Effector CD4-positive, alpha-beta T cell (primary cell): ENCODE measurements around the gene ANKRD18B. TPM values are rescaled to one million over a fixed set of nuclear protein-coding genes. Genes with fewer than 3 reads are reported as not detected.
"Not testable (repeated sequence)": the region's sequence is repeated elsewhere in the genome, so short reads cannot be mapped to it uniquely, and the experiment has no call there.

Experiments
- DNase-seq: peaks from one replicate; pipeline ENCODE4 v3.0.0-alpha.2; 2020
- total RNA-seq: gene quantifications from one replicate; lab custom pipeline; 2026; lab: John Stamatoyannopoulos, UW

Gene ANKRD18B
- not detected for total RNA-seq

DNA sequence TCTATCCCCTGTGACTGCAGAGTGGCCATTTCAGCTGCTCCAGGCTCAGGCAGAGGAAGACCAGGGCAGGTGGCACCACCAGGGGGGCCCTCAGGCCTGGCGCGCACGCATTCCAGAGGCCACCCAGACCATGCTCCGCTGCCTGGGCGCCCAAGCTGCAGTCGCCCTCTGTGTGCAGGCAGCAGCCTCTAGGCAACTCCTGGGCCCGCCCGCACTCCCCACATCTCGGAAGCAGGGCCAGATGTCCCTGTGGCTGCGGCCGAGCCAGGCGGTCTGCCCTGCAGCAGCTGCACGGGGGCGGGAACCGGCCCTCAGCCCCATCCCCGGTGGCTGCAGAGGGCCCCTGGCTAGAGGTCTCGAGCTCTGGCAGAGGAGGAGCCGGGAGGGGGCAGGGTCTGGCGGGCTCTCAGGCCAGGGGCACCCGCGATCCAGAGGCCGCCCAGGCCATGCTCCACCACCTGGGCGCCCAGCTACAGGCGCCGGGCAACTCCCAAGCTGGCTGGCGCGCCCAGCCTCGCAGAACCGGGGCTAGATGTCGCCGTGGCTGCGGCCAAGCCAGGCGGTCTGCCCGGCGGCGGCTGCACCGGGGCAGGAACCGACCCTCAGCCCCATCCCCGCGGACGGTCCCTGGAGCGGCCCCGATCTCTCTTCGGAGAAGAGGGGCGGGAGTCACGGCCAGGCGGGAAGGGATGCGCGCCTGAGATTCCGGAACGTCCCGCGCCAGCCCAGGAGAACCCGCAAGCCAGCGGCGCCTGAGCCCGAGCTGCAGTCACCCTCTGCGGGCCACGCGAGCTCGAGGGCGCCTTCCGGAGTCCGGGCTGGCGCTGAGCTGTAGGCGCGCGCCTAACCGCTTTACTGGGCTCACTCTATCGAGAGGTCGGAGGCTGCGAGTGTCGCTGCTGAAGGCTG, at the start of gene ANKRD18B:
TSS of gene ANKRD18B (plus strand) at position 855 of the 909 bp plus-strand sequence. CDS start 239 bp downstream, outside the sequence.
- DNase-seq: peak; percentile 31

DNA sequence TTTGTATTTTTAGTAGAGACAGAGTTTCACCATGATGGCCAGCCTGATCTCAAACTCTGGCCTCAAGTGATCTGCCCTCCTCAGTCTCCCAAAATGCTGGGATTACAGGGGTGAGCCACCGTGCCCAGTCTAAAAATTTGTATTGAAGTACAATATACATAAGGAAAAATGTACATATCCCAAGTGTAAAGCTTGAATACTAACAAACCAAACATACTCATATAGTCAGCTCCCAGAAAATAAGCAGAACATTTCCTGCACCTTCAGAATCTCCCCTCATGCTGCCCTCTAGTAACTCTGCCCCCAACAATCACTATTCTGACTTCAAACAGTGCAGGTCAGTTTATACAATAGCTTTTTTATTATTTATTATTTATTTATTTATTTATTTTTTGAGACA, 48.7 kb upstream of the ANKRD18B start:
- no peak for DNase-seq

DNA sequence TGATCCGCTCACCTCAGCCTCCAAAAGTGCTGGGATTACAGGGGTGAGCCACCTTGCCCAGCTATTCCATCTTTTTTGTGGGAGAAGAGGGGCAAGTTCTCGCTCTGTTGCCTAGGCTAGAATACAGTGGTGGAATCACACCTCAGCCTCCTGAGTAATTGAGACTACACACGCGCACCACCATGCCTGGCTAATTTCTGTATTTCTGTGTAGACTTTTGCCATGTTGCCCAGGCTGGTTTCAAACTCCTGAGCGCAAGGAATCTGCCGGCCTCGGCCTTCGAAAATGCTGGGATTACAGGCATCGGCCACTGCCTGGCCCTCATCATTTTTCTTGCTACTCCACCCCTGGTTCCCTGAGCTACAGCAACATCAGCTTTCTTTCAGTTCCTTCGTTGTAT, 47.5 kb upstream of the ANKRD18B start:
- DNase-seq: no peak

DNA sequence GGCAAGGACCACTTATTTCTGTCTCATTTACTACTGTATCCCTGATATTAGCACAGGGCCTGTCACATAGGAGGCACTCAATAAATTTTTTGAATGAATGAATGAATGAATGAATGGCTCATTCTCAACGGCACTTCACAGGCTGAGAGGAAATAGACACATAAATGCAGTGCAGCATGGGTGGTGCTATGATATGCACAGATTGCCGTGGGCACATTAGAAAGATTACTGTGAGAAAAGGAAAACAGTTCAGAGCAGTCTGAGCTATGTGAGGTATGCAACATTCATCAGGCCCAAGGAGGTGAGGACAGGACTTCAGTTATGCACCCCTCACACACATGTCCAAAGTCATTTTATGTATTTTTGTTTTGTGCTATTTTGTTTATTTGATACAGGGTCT, 43.9 kb upstream of the ANKRD18B start:
- no peak for DNase-seq

DNA sequence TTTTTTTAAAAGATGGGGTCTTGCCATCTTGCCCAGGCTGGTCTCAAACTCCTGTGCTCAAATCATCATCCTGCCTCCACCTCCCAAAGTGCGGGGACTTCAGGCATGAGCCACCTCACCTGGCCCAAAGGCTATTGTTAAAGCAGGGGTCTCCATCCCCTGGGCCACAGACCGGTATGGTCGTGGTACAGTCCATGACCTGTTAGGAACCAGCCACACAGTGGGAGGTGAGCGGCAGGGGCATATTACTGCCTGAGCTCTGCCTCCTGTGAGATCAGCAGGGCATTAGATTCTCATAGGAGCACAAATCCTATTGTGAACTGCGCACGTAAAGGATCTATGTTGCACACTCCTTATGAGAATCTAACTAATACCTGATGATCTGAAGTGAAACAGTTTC, 43.1 kb upstream of the ANKRD18B start:
- DNase-seq: no peak

DNA sequence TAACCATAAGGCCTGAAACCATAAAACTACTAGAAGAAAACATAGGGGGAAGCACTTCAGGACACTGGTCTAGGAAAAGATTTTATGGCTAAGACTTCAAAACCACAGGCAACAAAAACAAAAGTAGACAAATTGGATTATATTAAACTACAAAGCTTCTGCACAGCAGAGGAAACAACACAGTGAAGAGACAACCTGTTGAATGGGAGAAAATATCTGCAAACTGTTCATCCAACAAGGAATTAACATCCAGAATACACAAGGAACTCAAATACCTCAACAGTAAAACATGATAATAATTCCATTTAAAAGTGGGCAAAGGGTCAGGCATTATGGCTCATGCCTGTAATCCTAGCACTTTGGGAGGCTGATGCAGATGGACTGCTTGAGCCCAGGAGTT, 38.7 kb upstream of the ANKRD18B start:
- not testable (repeated sequence) for DNase-seq

DNA sequence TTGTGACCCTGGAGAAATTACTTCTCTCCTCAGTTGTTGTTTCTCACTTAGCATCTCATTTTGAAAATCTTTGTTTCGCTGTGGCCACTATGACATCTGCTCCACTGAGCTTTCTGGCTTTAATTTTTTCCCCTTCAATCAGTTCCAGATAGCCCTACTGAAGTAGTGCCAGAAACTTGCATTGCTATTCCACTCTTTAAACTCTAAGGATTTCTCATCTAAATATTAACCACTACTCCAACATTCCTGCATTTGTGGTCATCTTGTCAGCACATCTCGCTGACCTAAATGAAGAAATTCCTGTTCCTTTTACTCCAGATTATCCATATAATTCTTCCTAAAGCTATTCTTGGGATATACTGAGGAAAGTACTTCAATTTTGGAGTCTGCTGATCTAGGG, 35.0 kb upstream of the ANKRD18B start:
- DNase-seq: no peak

DNA sequence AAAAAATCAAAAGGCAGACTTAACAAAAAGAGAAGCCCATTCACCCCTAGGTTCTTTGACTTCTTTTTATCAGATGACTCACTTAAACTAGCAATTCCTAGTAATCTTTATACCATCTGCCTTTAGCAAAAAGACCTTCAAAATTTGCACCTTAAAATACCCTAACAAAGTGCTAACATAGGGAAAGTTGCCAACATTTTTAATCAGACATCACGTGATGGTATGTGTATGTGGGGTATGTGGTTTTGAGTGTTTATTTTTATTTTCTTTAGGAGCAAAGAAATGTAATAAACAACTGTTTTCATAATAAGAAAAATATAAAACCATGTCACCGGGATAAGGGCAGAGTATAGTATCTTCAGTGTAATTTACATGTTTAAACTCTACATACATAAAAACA, 30.2 kb upstream of the ANKRD18B start:
- DNase-seq: not testable (repeated sequence)

DNA sequence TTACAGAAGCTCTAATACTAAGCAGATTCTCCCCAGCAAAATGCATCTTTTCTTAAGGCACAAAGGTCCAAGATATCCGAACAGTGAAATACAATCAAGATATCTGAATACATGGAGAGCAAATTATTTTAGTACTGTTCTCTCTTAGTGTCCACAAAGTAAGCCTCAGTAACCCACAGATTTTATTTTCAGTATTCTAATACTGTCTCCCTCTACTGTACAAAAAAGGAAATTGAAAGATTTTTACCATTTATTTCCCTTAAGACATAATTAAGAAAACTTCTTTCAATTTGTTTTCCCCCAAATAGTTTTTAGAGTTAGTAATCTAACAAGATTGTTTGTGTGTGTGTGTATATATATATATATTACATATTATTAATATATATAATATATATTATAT, 25.7 kb upstream of the ANKRD18B start:
- no peak for DNase-seq

DNA sequence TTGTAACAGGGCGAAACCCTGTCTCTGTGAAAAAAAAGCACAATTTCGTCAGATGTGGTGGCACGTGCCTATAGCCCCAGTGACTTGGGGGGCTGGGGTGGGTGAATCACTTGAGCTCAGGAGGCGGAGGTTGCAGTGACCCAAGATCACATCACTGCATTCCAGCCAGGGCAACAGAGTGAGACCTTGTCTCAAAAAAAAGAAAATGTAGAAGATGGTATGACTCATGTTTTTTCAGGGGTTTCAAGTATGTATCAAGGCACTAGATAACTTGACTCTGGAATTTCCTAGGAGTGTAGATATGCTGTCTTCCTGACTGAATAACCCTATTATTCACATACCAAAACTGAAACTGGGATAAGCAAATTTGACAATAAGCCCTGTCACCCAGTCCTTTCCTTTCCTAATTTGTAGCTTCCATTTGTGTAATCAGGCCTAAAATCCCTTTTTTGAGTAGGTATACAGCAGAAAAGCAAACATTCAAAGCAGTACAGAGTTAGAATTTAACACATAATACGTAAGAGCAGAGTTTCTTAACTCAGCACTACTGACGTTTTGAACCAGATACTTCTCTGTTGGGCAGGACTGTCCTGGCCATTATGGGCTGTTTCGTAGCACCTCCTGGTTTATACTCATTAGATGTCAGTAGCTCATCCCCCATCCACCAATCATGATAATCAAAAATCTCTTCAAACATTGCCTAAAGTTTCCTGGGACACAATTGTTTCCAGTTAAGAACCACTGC, 17.3 kb upstream of the ANKRD18B start:
- DNase-seq: no peak

DNA sequence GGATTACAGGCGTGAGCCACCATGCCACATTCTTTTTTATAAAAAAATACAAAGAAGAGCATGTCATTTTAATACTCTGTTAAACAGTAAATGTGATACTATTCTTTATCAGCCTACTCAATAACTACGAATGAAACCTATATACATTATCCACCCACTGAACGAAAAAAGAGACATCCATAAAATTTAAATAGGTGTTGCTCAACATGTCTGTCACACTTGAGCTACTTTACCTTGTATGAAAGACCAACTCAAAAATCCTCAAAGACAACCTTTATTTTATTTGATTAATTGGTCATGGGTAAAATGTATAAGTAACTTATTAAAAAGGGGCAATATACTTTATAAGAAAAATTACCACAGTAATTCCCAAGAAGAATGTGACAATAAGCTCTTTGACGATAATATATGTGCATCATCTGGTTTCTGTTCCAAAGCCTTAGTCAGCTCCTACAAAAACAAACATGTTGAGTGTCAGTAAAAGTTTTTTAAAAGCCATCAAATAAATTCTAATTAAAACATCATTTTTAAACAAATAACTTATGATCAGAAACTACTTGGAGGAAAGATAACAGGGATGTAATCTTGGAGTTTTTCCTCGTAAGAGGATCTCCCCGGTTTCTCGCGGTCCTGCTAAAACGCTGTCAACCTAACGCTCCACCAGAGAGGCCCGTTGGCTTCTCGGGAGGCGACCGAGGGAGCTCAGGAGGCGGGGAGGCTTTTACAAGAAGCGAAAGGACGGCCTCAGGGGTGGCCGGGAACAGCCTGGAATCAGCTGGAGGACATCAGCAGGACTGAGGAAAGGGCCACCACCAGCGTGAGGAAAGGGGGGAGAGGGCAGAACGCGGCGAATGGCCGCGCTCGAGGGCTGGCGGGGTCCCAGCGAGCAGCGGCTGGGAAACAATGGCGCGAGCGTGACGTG, 13.5 kb upstream of the ANKRD18B start:
- DNase-seq: no peak

DNA sequence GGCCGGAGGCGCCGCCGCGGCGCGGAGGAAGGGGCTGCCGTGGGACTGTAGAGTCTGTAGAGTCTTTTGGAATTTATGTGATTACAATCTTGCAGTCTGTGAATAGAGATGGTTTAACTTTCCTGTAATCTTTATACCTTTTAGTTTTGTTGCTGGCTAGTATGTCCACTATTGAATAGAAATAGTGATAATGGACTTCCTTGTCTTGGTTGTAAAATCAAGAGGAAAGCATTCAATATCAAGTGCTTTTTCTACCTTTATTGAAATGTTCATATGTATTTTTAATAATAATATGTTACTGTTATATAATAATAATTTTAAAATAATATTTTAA, 12.9 kb upstream of the ANKRD18B start:
- not testable (repeated sequence) for DNase-seq

DNA sequence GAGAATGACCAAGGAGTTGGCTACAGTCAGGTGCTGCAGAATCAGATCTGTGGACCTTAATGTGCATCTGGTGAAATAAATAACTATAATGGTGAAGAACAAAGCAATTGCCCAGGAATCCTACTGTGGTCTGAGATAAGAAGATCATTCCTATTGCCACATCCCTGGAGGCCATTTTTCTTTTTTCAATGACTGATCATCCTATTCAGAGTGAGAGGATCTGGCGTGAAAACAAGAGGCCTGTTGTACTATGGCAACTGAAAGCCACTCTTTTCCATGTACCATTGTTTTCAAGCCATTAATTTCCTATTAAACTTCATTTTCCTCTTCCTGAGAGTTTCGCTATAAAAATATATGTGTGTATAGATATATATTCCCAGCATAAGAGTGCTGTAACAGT, 11.5 kb upstream of the ANKRD18B start:
- DNase-seq: not testable (repeated sequence)

DNA sequence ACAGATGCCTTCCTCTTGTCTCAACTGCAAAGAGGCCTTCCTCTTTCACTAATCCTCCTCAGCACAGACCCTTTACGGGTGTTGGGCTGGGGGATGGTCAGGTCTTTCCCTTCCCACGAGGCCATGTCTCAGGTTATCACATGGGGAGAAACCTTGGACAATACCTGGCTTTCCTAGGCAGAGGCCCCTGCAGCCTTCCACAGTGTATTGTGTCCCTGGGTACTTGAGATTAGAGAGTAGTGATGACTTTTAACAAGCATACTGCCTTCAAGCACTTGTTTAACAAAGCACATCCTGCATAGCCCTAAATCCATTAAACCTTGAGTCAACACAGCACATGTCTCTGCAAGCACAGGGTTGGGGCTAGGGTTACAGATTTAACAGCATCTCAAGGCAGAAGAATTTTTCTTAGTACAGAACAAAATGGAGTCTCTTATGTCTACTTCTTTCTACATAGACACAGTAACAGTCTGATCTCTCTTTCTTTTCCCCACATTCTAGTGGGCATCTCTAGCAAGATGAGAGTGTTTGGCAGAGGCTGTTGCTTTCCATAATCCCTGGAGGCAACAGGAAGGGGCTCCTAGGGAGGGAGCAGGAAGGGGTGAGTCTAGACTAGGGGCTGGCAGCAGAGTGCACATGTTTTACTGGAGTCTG, 8.6 kb upstream of the ANKRD18B start:
- DNase-seq: not testable (repeated sequence)

DNA sequence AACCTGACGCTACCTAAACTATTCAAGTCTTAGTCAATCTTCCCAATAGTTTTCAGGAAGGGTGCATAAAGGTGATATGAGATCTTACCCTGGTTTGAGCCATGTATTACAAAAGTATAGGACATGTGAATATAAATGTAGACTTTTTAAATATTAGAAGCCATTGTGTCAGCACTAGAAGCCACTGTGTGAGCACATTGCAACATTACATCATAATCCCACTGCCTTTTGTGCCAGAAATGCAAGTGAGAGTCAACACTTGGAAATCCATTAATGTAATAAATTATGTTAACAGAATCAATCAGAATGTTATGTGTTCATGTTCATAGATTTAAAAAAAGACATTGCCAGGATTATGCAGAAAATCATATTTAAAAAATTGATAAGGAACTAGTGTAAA, 7.7 kb upstream of the ANKRD18B start:
- not testable (repeated sequence) for DNase-seq

DNA sequence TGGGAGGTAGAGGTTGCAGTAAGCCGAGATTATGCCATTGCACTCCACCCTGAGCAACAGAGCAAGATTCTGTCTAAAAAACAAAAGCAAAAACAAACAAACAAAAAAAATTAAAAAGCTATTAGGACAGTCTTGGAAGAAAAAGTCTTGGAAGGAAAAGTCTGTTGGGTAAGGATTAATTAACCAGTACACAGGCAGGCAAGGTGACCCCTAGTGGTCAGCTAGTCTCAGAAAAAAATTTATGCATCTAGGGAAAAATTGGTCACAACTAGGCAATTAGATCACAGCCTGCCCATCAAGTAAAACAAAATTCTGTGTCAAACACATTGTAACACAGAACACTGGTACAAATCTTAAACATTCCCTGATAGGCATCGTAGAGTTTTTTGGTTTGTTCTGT, 6.7 kb upstream of the ANKRD18B start:
- DNase-seq: no peak

DNA sequence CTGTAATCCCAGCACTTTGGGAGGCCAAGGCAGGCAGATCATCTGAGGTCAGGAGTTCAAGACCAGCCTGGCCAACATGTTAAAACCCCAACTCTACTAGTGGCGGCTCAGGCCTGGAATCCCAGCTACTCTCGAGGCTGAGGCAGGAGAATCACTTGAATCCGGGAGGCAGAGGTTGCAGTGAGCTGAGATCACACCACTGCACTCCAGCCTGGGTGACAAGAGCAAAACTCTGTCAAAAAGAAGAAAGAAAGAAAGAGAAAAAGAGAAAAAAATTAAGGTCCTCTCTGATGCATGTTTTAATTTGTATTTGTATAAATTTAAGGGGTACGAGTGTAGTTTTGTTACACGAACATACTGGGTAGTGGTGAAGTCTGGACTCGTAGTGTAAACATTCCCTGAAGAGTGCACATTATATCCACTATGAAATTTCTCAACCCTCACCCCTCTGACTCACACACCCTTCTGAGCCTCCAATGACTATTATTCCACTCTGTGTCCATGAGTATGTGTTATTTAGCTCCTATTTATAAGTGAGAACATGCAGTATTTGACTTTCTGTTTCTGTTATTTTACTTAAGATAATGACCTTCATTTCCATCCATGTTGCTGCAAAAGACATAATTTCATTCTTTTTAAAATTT, 6.0 kb upstream of the ANKRD18B start:
- not testable (repeated sequence) for DNase-seq

DNA sequence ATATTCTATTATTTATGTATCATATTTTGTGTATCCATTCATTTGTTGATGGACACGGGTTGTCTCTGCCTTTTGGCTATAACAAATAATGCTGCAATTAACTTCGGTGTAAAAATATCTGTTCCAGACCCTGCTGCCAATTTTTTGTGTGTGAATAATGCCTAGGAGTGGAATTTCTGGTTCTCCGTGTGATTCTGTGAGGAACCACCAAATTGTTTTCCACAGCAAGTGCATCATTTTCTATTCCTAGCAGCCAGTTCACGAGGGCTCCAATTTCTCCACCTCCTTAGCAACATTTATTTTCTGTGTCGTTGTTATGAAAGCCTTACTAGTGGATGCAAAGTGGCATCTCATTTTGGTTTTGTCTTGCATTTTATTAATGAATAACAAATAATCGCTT, 2.2 kb upstream of the ANKRD18B start:
- DNase-seq: not testable (repeated sequence)

DNA sequence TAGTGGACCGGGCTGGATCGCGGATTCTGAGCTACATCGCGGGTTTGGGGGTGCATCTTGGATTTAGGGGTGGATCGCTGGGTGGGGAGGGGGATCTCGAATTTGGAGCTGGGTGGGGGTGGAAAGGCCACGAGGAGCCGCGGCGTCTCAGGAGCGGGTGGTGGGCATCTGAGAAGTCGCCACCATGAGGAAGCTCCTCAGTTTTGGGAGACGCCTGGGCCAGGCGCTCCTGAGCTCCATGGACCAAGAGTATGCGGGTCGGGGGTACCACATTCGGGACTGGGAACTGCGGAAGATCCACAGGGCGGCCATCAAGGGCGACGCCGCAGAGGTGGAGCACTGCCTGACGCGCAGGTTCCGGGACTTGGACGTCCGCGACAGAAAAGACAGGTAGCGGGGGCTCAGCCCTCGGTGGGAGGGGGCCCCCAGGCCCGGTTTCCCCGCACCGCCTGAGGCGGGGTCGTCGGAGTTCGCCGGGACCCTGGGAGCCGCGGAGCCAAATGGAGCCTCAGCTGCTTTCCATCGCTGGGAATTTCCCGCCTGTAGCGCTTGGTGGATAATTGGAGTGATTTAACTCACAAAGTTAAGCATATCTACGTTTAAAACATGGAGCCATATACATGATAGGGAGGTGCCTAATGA, 376 bp downstream of the ANKRD18B start:
- DNase-seq: no peak

DNA sequence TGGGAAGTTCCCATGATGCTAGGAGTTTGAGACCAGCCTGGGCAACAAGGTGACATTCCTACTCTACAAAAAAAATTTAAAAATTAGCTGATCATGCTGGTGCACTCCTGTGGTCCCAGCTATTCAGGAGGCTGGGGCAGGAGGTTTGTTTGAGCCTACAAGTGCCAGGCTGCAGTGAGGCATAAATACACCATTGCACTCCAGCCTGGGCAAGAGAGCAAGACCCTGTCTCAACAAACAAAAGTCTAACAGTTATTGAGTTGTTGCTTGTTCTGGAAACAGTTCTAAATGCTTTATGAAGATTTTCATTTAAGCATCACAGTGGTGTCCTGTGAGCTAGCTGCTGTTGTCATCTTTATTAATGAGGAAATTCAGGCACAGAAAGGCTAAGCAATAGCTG, 4.0 kb downstream of the ANKRD18B start:
- not testable (repeated sequence) for DNase-seq

DNA sequence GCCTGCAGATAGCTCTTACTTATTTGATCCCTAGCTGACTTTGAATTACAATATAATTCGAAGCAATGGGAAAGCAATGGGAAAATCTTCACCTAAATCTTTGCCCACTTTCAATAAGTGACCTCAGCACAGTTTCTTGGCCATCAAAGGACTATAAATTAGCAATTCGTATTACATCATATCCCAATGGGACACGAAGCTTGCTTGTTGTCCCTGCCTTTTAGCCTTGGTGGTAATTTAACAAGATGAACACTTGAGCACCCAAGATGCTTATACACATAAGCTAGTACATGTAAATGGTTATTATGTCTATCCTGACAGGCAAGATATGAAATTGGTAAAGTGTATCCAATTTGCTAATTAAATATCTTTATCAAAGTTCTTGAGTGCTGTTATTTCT, 9.9 kb downstream of the ANKRD18B start:
- not testable (repeated sequence) for DNase-seq
